Heart left ventricle (tissue), 16 donors: ENCODE results near the gene TXLNG. TPM values are rescaled to one million over a fixed set of nuclear protein-coding genes. Genes with fewer than 3 reads are reported as not detected.
A peak's percentile ranks its signal among the peaks of the same experiment; 100 is the strongest.

Experiments used
- ATAC-seq, 4 donors: fragments of 200-7000 bp; cut with Tn5 transposase; one replicate each; pipeline ENCODE4 v1.9.1; 2020 to 2022; ENCODE audit warnings: moderate library complexity in 4 of 4, mild to moderate bottlenecking in 3 of 4, moderate number of reproducible peaks in 1 of 4
- DNase-seq, 5 donors: peaks; one replicate each; pipeline ENCODE4 v3.0.0-alpha.2; 2020
- H3K27ac ChIP-seq, 12 donors: fragments of 200-600 bp; sonication (generic) in 4 of 12; one replicate each; pipeline versions ENCODE4 v1.5.0 to v1.8.0; 2016 to 2022; ENCODE audit warnings: mild to moderate bottlenecking in 2 of 12
- H3K27me3 ChIP-seq, 9 donors: fragments of 200-600 bp; sonication (generic) in 2 of 9; one replicate each; pipeline versions ENCODE4 v1.5.1 to v1.8.0; 2016 to 2022; ENCODE audit warnings: mild to moderate bottlenecking in 3 of 9
- H3K36me3 ChIP-seq, 9 donors: fragments of 200-600 bp; sonication (generic) in 2 of 9; one replicate each; pipeline versions ENCODE4 v1.5.0 to v1.8.0; 2018 to 2022; ENCODE audit warnings: mild to moderate bottlenecking in 2 of 9
- H3K4me1 ChIP-seq, 12 donors: fragments of 200-600 bp; sonication (generic) in 4 of 12; one replicate each; pipeline versions ENCODE4 v1.5.0 to v1.8.0; 2016 to 2022; ENCODE audit warnings: mild to moderate bottlenecking in 3 of 12
- H3K4me3 ChIP-seq, 12 donors: fragments of 200-600 bp; sonication (generic) in 4 of 12; one replicate each; pipeline versions ENCODE4 v1.5.0 to v1.8.0; 2017 to 2022; ENCODE audit warnings: mild to moderate bottlenecking in 9 of 12, moderate library complexity in 4 of 12
- H3K9me3 ChIP-seq, 12 donors: fragments of 200-600 bp; sonication (generic) in 4 of 12; one replicate each; pipeline versions ENCODE4 v1.5.0 to v1.8.0; 2016 to 2022; ENCODE audit warnings: mild to moderate bottlenecking in 1 of 12
- POLR2A ChIP-seq, 2 donors: fragments of 450-650 bp; IDR thresholded peaks; one replicate each; pipeline ENCODE4 v1.6.1; 2017; ENCODE audit warnings: antibody characterized with exemption in 2 of 2, mild to moderate bottlenecking in 2 of 2, moderate library complexity in 2 of 2
- WGBS, 4 donors: extraction: QIAGEN DNeasy Blood & Tissue Kit in 2 of 4; methylation state at CpG; one replicate each; pipeline versions ENCODE4 v1.1.5 to v1.1.7; 2013 to 2018; 5-methylcytosine and 5-hydroxymethylcytosine counted together
- intact Hi-C, 10 donors: fragments of 100-400 bp; cut with DNase I; formaldehyde crosslinking; loops; one replicate each; pipeline versions ENCODE4 v1.11.1 to v1.14.2; 2022
- polyA plus RNA-seq, 2 donors: library from polyadenylated mRNA; stranded (reverse); fragments of 200-250 nt; gene quantifications; one replicate each; pipeline ENCODE4 v1.2.3, GENCODE V29; 2013
- total RNA-seq, 9 donors: library from RNA; depleted of rRNA in 2 of 9; stranded (reverse); fragments of >200 nt in 2 of 9; fragmentation: NEBNext Ultra II Directional in 3 of 9; extraction: Animal tissue kit (Norgen Biotek cat#: 25700) in 3 of 9; gene quantifications; one replicate each; pipeline versions ENCODE4 v1.1.0 to v1.2.4, GENCODE V29; 2016 to 2023
- TF ChIP-seq, protein P1 (sequence below), 12 donors: fragments of 200-600 bp; sonication (generic) in 4 of 12; IDR thresholded peaks; one replicate each; pipeline versions ENCODE4 v1.5.0 to v1.8.0; 2018 to 2022; ENCODE audit warnings: antibody characterized with exemption in 12 of 12, mild to moderate bottlenecking in 5 of 12
- donor health status: ischemic (EF 13 %, LVEDD 7.1; RV severe dilation, severe dysfunction).
- donor health status: healthy with polysubstance abuse.
- donor health status: DM: no; HTN: yes; CAD: no.
- donor health status: DM: no; HTN: no; CAD: no.
- donor health status: ischemic (EF 25% LVEDD 6.9; RV normal size, moderate dysfunction).
- donor health status: ischemic (EF 25% LVEDD 5.7; RV mildly dilated, moderate dysfunction).
- donor health status: healthy.
- donor health status: DM: yes; HTN: yes; CAD: no.
- donor health status: ischemic (EF 35%, LVEDD 5.7; RV mildly dilated, moderate dysfunction).
- donor health status: nonischemic (EF 11% LVEDD 7.7; RV severe dilation, severe dysfunction).
- donor health status: DM: yes; HTN: yes; CAD: no.
- donor health status: PGD.
- donor health status: ischemic (EF 29% LVEDD 5.4; RV normal size, mild dysfunction).
- donor health status: nonischemic (EF 23%, LVEDD 6.1; RV moderate dilation, normal function).

TXLNG gene
- total and polyA plus RNA-seq, 11 donors, result 3.0 to 8.1 (median 6.2) TPM

DNA sequence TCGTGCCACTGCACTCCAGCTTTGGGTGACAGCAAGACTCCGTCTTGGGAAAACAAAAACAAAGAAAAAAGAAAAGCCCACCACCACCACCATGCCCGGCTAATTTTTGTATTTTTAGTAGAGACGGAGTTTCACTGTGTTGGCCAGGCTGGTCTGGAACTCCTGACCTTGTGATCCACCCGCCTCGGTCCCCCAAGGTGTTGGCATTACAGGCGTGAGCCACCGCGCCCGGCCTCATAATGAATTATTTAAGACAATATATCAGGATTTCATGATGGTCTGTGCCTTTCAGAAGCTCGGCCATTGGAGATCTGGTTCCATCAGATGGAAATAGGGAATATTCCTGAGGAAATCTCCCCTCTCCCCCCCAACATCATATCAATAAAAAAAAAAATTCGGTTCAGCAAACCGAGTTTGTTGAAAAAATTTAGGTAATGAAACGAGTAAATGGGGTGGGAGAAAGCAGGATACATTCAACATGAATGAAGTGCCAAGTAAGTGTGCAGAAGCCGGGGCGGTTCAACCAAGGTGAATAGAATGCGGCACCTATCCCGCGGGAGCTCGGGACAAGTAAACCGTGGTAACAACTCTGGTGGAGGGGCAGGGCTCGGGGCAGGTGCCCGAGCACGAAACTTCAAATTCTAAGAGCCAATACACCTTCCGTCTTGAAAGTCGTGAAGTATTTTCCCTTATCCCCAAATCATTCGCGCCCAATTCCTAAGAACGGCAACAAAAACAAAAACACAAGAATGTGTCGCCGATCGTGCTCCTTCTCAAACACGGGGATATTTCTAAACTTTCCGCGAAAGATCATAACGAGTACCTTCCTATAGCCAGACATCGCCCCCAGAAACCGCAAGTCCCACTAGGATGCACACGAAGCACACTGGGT is 773 bp upstream of the TXLNG start:
- DNase-seq (peak in 3 of 5 donors; percentile 18 to 49 (median 36)), ATAC-seq (no peak)
- TF ChIP-seq, protein P1, sequence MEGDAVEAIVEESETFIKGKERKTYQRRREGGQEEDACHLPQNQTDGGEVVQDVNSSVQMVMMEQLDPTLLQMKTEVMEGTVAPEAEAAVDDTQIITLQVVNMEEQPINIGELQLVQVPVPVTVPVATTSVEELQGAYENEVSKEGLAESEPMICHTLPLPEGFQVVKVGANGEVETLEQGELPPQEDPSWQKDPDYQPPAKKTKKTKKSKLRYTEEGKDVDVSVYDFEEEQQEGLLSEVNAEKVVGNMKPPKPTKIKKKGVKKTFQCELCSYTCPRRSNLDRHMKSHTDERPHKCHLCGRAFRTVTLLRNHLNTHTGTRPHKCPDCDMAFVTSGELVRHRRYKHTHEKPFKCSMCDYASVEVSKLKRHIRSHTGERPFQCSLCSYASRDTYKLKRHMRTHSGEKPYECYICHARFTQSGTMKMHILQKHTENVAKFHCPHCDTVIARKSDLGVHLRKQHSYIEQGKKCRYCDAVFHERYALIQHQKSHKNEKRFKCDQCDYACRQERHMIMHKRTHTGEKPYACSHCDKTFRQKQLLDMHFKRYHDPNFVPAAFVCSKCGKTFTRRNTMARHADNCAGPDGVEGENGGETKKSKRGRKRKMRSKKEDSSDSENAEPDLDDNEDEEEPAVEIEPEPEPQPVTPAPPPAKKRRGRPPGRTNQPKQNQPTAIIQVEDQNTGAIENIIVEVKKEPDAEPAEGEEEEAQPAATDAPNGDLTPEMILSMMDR (IDR thresholded peaks at IDR 0.05), result no peak
- TF ChIP-seq POLR2A (IDR thresholded peaks at IDR 0.05), result no peak
- peaks cover 0 to 16% (median 6%) of the 10 kb centered on the region in 12 donors for H3K4me1 ChIP-seq
- peak overlapping the region in 5 of 12 donors; percentile 29 to 92 (median 38) for H3K27ac ChIP-seq
- intact Hi-C loops, result loop anchor here in 3 of 10 donors (2.0 to 10.0 kb wide), 4 partner anchors 61 to 87 kb away; partner anchors contain the start of genes SYAP1 (in 2 of the 3) and RBBP7 (in 1 of the 3)
- H3K27me3 ChIP-seq, result peaks cover 0 to 2% (median 0%) of the 10 kb centered on the region in 9 donors
- peaks cover 0 to under 1% (median 0%) of the 10 kb centered on the region in 9 donors for H3K36me3 ChIP-seq
- H3K9me3 ChIP-seq, result no peaks in the 10 kb centered on the region
- H3K4me3 ChIP-seq, result peak overlapping the region; percentile 16 to 93 (median 70)
- WGBS, 4 donors, result 15 to 16% (median 15%) methylated on average over 39 of the region's 39 CpGs

DNA sequence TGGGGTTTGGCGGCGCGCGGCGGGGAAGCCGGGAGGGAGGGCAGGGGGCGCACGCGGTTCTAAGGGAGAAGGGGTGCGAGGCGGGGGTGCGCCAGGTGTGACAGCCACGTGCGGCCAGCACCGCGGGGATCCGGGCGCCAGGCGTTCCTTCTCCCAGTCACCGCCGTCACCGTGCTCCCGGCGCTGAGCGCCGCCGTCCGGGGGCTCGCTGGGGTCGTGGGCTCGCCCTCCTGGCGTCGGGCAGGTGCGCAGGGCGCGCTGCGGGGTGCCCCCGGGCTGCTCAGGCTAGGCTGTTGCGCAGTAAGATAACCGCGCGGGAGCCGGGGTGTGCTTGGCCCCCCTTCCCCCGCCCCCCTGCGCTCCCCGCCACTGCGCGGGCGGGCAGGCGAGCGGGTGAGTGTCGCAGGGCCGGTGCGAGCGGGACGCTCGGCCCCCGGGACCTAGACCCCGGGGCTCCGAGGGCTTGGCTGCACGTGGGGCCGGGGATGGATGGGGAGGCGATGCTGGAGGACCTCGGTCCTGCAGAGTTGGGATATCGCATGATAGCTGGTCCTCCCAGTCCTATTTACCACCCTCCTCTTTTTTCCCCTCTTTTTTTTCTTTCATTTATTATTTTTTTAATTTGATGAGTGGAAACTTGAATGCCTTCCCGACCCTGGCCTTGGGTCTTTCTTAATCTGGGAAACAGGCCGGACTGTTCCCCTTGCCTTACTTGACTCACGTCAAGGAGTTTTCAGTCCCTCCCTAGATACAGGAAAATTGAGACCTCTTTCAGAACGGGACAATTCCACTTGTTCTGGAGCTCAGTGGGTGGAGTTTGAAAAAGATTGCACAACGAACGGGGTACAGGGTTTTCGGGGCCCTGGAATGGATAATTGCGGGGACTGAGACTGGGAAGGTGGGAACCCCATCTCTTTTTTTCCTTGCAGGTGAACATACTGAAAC is 797 bp downstream of the TXLNG start:
- Histone ChIP-seq H3K4me3 (peak overlapping the region; percentile 63 to 93 (median 78)), H3K27ac (peak overlapping the region; percentile 47 to 93 (median 84)), H3K36me3 (peaks cover 0 to 15% (median 3%) of the 10 kb centered on the region in 9 donors), H3K27me3 (no peaks in the 10 kb centered on the region), H3K4me1 (peaks cover 0 to 16% (median 6%) of the 10 kb centered on the region in 12 donors), H3K9me3 (no peaks in the 10 kb centered on the region)
- peak in 2 of 4 donors; percentile 6 to 16 for ATAC-seq
- TF ChIP-seq, protein P1 (IDR thresholded peaks at IDR 0.05), result no peak
- no peak for TF ChIP-seq POLR2A (IDR thresholded peaks at IDR 0.05)
- intact Hi-C loops, result loop anchor here in 3 of 10 donors (2.0 to 10.0 kb wide), 4 partner anchors 62 to 85 kb away; partner anchors contain the start of genes SYAP1 (in 2 of the 3) and RBBP7 (in 1 of the 3)
- peak in 4 of 5 donors; percentile 18 to 58 (median 37) for DNase-seq
- 2 to 14% (median 6%) methylated on average over 21 to 72 of the region's 73 CpGs for WGBS, 4 donors

DNA sequence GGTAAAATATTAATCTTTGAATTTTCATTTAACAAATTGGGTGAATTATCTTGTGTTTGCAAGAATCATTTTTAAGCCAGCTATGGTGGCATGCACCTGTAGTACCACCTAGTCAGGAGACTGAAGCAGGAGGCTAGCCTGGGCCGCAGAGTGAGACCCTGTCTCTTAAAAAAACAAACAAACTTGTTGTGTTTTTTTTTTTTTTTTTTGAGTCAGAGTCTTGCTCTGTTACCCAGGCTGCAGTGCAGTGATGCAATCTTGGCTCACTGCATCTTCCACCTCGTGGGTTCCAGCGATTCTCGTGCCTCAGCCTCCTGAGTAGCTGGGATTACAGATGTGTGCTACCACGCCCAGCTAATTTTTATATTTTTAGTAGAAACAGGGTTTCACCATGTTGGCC is 2.2 kb downstream of the TXLNG start:
- H3K4me3 ChIP-seq, result no peak overlapping the region
- ATAC-seq (no peak), DNase-seq (no peak)
- H3K4me1 ChIP-seq, result peaks cover 0 to 16% (median 6%) of the 10 kb centered on the region in 12 donors
- intact Hi-C loops, result loop anchor here in 3 of 10 donors (5.0 to 10.0 kb wide), 3 partner anchors 64 to 84 kb away; partner anchors contain the start of genes RBBP7 (in 1 of the 3) and SYAP1 (in 1 of the 3)
- no peaks in the 10 kb centered on the region for H3K27me3 ChIP-seq
- TF ChIP-seq, protein P1 (IDR thresholded peaks at IDR 0.05), result no peak
- TF ChIP-seq POLR2A (IDR thresholded peaks at IDR 0.05), result no peak
- peaks cover 0 to 15% (median 3%) of the 10 kb centered on the region in 9 donors for H3K36me3 ChIP-seq
- 68 to 78% (median 73%) methylated on average over 5 of the region's 5 CpGs for WGBS, 4 donors
- H3K27ac ChIP-seq, result no peak overlapping the region
- no peaks in the 10 kb centered on the region for H3K9me3 ChIP-seq
